Right lobe of liver (tissue), 6 donors: ENCODE data around the gene MRPL14. TPM values are rescaled to one million over a fixed set of nuclear protein-coding genes. Genes with fewer than 3 reads are reported as not detected.

Experiments used
- ATAC-seq, 4 donors: fragments of 200-7000 bp; cut with Tn5 transposase; one replicate each; pipeline ENCODE4 v1.9.1; 2020; ENCODE audit warnings: mild to moderate bottlenecking in 4 of 4, moderate library complexity in 4 of 4
- DNase-seq, 3 donors: peaks; one replicate each; pipeline ENCODE4 v3.0.0-alpha.2; 2020
- H3K27ac ChIP-seq, 3 donors: fragments of 200-600 bp; one replicate each; pipeline ENCODE4 v1.8.0; 2022
- H3K27me3 ChIP-seq, 2 donors: fragments of 200-600 bp; one replicate each; pipeline ENCODE4 v1.8.0; 2022
- H3K36me3 ChIP-seq, 4 donors: fragments of 200-600 bp; sonication (generic) in 1 of 4; one replicate each; pipeline versions ENCODE4 v1.5.1 to v1.8.0; 2017 to 2022; ENCODE audit warnings: control low read depth in 1 of 4
- H3K4me1 ChIP-seq, 4 donors: fragments of 200-600 bp; sonication (generic) in 1 of 4; one replicate each; pipeline versions ENCODE4 v1.5.1 to v1.8.0; 2017 to 2022; ENCODE audit warnings: control low read depth in 1 of 4
- H3K4me3 ChIP-seq, 3 donors: fragments of 200-600 bp; one replicate each; pipeline ENCODE4 v1.8.0; 2022
- H3K9me3 ChIP-seq, 4 donors: fragments of 200-600 bp; sonication (generic) in 1 of 4; one replicate each; pipeline versions ENCODE4 v1.5.1 to v1.8.0; 2017 to 2022; ENCODE audit warnings: control low read depth in 1 of 4
- CTCF ChIP-seq, 4 donors: fragments of 200-600 bp in 3 of 4; fragments of 450-650 bp in 1 of 4; IDR thresholded peaks; one replicate each; pipeline versions ENCODE4 v1.5.1 to v1.8.0; 2016 to 2022; ENCODE audit warnings: antibody characterized with exemption in 4 of 4, mild to moderate bottlenecking in 2 of 4
- POLR2A ChIP-seq: fragments of 450-650 bp; IDR thresholded peaks from one replicate; pipeline ENCODE4 v1.6.1; 2017; ENCODE audit warnings: antibody characterized with exemption, mild to moderate bottlenecking
- WGBS: methylation state at CpG from one replicate; pipeline ENCODE4 v1.1.6; 2018; ENCODE audit warnings: low coverage, low lambda C conversion rate; ENCODE audit not compliant: insufficient coverage; ENCODE audit errors: missing lambda C conversion rate; 5-methylcytosine and 5-hydroxymethylcytosine counted together
- intact Hi-C, 2 donors: fragments of 100-400 bp; cut with DNase I; formaldehyde crosslinking; loops; one replicate each; pipeline versions ENCODE4 v1.11.2 to v1.14.1; 2022
- total RNA-seq, 6 experiments: library from RNA; depleted of rRNA in 2 of 6; stranded (reverse); fragments of >200 nt in 2 of 6; fragmentation: NEBNext Ultra II Directional in 3 of 6; extraction: Animal tissue kit (Norgen Biotek cat#: 25700) in 3 of 6; gene quantifications; one replicate each; pipeline versions ENCODE4 v1.1.0 to v1.2.4, GENCODE V29; 2016 to 2023
- donor health status: DM: no; HTN: yes; CAD: no.
- donor health status: DM: no; HTN: no; CAD: no.
- donor health status: DM: no; HTN: no; CAD: no.
- donor health status: DM: no; HTN: yes; CAD: no.
- donor health status: DM: no; HTN: yes; CAD: no.

Gene MRPL14
- total RNA-seq, 6 experiments from 2014 or later: 26.5 to 70.0 (median 35.4) TPM

GRCh38 chr6:44110005-44110676 is 17.1 kb downstream of the MRPL14 start:
- no peaks in the 10 kb centered on the region for H3K9me3 ChIP-seq
- 68% methylated on average over 2 of the region's 6 CpGs for WGBS
- DNase-seq (no peak), ATAC-seq (peak; percentile 6 to 48 (median 14))
- TF ChIP-seq POLR2A (no peak), CTCF (IDR thresholded peaks at IDR 0.05) (no peak)
- intact Hi-C loops: no loop called here
- H3K4me1 ChIP-seq: peaks cover 0 to 63% (median 21%) of the 10 kb centered on the region in 4 donors
- no peaks in the 10 kb centered on the region for H3K27me3 ChIP-seq
- peaks cover 0 to 10% (median 2%) of the 10 kb centered on the region in 4 donors for H3K36me3 ChIP-seq
- H3K27ac ChIP-seq: peak overlapping the region in 2 of 3 donors; percentile 28 to 65
- H3K4me3 ChIP-seq: no peak overlapping the region

DNA sequence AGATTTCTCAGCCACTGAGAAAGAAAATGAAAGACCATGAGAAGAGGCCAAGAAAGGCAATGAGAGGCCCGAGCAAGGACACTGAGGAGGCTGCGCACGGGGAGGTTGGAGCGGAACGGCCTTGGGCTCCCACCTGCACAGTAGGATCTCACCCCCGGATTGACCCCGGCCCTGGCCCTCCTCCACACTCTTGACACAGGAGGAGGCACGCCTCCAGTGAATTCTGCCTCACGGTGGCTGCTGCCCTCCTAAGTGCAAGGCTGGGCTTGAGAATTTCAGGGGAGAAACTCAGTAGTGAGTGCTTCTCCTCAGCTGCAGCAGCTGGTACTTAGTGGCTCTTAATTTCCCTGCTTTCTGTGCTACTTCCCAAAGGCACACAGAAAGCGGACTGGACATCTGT is 18.0 kb downstream of the MRPL14 start:
- H3K9me3 ChIP-seq: no peaks in the 10 kb centered on the region
- intact Hi-C loops: loop anchor here (10.0 kb wide), 2 partner anchors 46 to 126 kb away; partner anchors contain the start of gene CAPN11 (in 1 of the 2)
- ATAC-seq: no peak
- H3K4me1 ChIP-seq: peaks cover 0 to 67% (median 21%) of the 10 kb centered on the region in 4 donors
- WGBS: 100% methylated on average over 2 of the region's 10 CpGs
- DNase-seq: no peak
- H3K36me3 ChIP-seq: peaks cover 0 to 9% (median 2%) of the 10 kb centered on the region in 4 donors
- no peak overlapping the region for H3K4me3 ChIP-seq
- no peaks in the 10 kb centered on the region for H3K27me3 ChIP-seq
- TF ChIP-seq POLR2A: no peak
- no peak for TF ChIP-seq CTCF (IDR thresholded peaks at IDR 0.05)
- H3K27ac ChIP-seq: peak overlapping the region in 2 of 3 donors; percentile 45 to 65

GRCh38 chr6:44108471-44108870 is 18.8 kb downstream of the MRPL14 start:
- H3K4me1 ChIP-seq: peaks cover 0 to 67% (median 21%) of the 10 kb centered on the region in 4 donors
- intact Hi-C loops: loop anchor here (10.0 kb wide), 2 partner anchors 46 to 126 kb away; partner anchors contain the start of gene CAPN11 (in 1 of the 2)
- peaks cover 0 to 7% (median 1%) of the 10 kb centered on the region in 4 donors for H3K36me3 ChIP-seq
- no peaks in the 10 kb centered on the region for H3K9me3 ChIP-seq
- H3K27ac ChIP-seq: peak overlapping the region in 2 of 3 donors; percentile 45 to 65
- DNase-seq (no peak), ATAC-seq (peak; percentile 45 to 70 (median 62))
- no peaks in the 10 kb centered on the region for H3K27me3 ChIP-seq
- no peak for TF ChIP-seq POLR2A
- no peak for TF ChIP-seq CTCF (IDR thresholded peaks at IDR 0.05)
- H3K4me3 ChIP-seq: no peak overlapping the region
- 13% methylated on average over 1 of the region's 1 CpG for WGBS

DNA sequence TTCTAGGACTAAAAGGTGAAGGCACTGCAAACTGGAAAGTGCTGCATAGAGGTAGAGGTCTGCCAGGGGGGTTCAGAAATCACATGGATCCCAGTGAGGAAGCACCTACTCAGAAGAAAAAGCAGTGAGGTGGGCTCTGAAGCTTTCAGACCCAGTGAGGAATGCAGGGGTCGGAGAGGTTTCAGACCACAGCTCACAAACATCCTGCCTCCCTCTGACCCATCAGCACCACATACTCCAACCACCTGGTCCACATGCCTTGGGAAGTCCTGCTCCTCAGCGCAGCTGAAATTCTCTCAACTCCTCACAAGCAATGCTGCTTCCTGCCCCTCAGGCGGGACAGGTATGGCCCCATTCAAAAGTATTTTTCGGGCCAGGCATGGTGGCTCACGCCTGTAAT is 20.2 kb downstream of the MRPL14 start:
- 100% methylated on average over 1 of the region's 5 CpGs for WGBS
- Histone ChIP-seq H3K27me3 (no peaks in the 10 kb centered on the region), H3K9me3 (no peaks in the 10 kb centered on the region), H3K4me3 (no peak overlapping the region), H3K4me1 (peaks cover 0 to 60% (median 17%) of the 10 kb centered on the region in 4 donors), H3K27ac (no peak overlapping the region), H3K36me3 (peaks cover 0 to 5% (median 1%) of the 10 kb centered on the region in 4 donors)
- TF ChIP-seq POLR2A (no peak), CTCF (IDR thresholded peaks at IDR 0.05) (no peak)
- intact Hi-C loops: loop anchor here (10.0 kb wide), 2 partner anchors 48 to 128 kb away; partner anchors contain the start of gene CAPN11 (in 1 of the 2)
- DNase-seq: no peak
- ATAC-seq: no peak
